IPS-18c (cell line): Measurements from ENCODE around the gene TMIGD1.

Source experiments
- H3K4me3 ChIP-seq: 2 replicates; pipeline ENCODE4 v1.7.0; 2013; ENCODE audit warnings: low read depth, mild to moderate bottlenecking, low read length, moderate library complexity; ENCODE audit not compliant: insufficient read depth
- H3K9me3 ChIP-seq: one replicate; pipeline ENCODE4 v1.6.1; 2013; ENCODE audit warnings: mild to moderate bottlenecking, low read length, moderate library complexity; ENCODE audit not compliant: control insufficient read depth, insufficient read depth

Gene TMIGD1

GRCh38 chr17:30273373-30273772 lies 60.5 kb downstream of the TMIGD1 start:
- no peak overlapping the region for H3K4me3 ChIP-seq

GRCh38 chr17:30271102-30271501 lies 62.8 kb downstream of the TMIGD1 start:
- Histone ChIP-seq H3K9me3 (no peaks in the 10 kb centered on the region), H3K4me3 (no peak overlapping the region)

More at GRCh38 chr17:30273373-30273772, 60.5 kb downstream of the TMIGD1 start:
- H3K9me3 ChIP-seq = no peaks in the 10 kb centered on the region

GRCh38 chr17:30267625-30268024 lies 66.2 kb downstream of the TMIGD1 start:
- H3K4me3 ChIP-seq = no peak overlapping the region
- H3K9me3 ChIP-seq = no peaks in the 10 kb centered on the region
